ENCODE measurements around the gene LIPT2.

LIPT2 gene

DNA sequence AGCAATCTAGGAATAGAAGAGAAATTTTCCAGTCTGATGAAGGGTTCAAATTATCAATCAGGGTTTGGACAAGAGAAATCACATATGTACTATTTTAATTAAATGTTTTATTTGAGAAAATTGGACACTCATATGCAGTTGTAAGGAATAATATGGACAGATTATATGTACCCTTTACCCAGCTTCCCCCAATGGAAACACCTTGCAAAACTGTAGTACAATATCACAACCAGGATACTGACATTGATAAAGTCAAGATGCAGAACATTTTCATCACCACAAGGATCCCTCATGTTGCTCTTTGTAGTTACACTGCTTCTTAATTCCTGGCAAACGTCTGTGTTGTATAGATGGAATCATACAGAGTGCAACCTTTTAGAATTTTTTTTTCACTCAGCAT is 1.4 kb upstream of the LIPT2 start:
- DNase-seq = no peak

DNA sequence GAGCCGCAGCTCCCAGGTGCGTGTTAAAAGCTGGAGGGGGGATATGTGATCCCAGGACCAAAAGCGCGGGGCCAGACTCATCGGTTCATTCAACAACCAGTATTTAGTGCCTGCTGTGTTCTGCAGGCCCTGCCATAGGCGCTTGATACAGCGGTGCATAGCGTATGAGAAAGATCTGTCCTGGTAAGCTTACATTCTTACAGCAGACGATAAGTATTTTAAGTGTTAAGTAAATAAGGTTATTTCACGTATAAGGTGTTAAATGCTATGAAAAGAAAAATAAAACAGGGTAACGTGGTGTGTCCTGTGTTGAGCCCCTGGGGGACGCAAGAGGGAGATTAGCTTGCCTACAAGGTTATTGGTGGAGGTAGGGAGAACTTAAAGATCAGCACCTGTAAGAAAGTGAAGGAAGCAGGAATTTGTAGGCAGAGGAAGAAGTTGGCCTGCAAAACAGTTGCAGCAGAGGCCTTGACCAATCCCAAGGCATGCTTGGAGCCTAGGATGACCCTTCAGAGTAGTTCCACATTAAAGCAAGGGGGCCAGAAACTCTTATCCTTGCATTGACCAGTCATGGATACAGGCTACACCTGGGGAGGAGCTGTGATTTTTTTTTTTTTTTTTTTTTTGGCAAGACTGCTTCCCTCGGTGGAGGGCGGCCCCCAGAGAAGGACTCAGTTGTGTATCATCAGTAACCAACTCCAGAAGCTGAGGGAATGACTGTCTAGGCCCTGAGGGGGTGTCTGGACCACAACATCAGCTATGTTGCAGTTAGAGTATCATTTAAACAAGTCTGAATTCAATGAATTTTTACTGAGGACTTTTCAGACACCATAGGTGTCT is 487 bp upstream of the LIPT2 start:
- DNase-seq = peak; percentile 58

DNA sequence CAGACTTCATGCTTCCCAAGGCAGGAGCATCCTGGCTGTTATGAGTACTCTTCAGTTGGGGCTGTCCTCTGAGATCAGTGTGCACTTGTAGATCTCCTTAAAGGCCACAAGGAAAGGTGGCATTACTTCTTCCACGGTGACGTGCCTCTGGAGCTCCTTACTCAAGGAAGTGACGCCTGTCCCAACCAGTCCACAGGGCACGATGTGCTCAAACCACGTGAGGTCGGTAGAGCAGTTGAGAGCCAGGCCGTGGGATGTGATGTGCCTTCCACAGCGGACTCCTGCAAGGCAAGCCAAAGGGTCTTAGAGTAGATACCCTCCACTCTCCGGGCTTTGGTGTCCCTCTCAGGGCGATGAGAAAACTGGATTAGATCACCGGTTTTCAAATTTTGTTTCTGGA is 1.4 kb downstream of the LIPT2 start:
- no peak for DNase-seq

DNA sequence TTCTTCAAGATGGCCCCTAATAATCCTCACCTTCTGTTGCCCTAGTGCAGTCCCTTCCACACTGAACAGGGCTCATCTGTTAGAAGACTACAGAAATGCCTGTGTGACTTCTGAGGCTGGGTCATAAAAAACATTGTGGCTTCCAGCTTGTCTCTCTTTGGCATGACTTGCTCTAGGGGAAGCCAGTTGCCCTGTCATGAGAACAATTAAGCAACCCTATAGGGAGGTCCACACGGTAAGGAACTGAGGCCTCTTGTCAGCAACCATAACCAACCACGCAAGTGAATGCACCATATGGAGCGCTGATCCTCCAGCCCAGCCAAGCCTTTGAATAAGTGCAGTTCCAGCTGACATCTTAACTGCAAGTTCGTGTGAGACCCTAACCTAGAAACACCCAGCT is 2.6 kb downstream of the LIPT2 start:
- DNase-seq = no peak

DNA sequence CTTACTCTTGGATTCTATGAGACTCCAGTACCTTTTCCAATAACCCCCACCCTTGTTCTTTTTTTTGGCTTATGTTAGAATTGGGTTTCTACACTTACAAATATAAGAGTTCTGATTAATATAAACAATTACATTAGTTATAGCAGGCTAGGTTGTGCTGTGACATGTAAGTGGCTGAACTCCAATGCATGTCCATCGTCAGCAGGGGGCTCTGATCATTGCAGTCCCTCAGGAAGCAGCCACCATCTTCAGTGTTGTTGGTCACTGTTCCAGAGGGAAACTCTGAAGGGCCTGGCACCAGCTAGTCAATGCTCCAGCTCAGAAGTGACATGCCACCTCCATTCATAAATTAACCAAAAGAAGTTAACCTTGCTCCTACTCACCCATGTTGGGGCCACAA is 5.6 kb downstream of the LIPT2 start:
- DNase-seq = no peak

DNA sequence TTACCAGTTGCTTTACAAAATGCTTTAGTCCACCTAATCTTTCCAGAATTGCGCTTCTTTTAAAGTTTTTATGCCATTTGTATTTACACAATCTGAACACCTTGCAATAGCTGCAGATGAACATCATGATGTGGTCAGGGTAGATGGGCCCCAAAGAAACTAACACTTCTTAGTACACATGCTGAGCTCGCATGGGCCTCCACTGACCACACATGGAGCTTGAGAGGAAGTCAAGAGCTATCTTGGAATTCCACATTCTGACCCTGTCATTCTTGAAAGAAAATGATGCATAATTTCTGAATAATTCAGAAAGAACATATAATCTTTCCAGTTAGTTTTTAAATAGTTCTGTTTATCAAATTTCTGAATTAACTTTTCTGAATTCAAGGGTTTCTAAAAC is 7.7 kb downstream of the LIPT2 start:
- no peak for DNase-seq

DNA sequence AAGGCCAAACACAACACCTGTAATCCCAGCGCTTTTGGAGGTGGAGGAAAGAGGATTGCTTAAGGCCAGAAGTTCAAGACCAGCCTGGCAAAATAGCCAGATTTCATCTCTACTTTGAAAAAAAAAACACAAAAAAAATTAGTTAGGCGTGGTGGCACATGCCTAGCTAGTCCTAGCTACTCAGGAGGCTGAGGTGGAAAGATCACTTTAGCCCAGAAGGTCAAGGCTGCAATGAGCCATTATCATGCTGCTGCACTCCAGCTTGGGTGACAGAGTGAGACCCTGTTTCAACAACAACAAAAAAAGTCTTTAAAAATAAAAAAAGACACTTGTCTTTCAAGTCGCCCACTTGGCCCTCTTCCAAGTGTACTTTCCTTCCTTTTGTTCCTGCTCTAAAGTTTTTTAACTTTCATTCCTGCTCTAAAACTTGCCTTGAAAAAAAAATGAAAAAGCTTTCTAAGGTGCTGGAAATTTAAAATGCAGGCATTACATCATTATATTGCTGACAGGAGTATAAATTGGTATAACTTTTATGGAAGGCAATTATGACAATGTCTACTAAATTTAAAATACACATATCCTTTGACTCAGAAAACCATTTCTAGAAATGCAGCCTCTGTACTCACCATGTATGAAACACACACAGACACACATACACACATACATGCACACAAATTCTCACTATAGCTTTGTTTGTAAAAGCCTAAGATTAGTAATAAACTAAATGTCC is 12.7 kb downstream of the LIPT2 start:
- DNase-seq = no peak

DNA sequence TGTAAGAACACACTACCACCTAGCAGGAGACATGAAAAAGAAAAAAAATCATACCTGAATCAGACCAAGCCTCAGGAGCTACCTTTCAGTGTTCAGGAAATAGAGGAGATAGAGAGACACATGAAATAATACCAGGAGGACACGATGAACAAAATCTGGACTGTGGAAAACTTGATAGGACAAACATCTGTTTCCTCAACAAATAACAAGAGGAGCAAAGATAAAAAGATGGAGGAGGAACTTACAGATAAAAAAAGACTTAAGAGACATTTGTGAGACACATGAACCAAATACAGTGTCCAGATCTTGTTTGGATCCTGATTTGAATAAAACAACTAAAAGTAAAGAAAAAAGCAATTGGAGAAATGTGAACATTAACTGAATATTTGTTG is 13.8 kb downstream of the LIPT2 start:
- DNase-seq = no peak

DNA sequence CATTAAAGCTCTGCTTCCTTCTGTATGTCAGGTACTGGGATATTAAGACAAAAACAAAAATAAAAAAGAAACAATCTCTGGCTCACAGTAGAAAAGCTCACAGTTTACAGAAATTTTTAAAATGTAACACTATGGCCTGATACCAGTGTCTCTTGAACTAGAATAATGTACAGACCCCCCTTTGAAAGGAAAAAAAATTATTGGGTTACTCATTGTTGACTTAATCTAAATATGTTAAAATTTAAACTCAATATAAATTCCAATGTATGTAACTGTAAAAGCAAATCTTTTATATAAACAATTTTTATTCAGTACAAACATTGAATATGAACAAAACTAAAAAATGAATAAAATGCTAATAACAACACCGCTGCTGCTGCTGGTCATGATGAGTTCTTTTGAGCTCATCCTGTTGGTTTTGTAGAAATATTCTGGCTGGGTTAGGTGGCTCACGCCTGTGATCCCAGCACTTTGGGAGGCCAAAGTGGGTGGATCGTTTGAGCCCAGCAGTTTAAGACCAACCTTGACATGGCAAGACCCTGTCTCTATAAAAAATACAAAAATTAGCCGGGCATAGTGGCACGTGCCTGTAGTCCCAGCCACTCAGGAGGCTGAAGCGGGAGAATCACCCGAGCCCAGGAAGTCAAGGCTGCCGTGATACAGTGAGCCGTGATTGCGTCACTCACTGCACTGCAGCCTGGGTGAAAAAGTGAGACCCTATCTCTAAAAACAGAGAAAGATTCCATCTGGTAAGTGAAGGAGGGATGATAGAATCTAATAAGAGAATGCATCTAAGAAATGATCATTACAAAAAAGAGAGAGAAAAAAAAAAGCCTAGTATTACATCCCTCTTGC is 14.4 kb downstream of the LIPT2 start:
- no peak for DNase-seq

DNA sequence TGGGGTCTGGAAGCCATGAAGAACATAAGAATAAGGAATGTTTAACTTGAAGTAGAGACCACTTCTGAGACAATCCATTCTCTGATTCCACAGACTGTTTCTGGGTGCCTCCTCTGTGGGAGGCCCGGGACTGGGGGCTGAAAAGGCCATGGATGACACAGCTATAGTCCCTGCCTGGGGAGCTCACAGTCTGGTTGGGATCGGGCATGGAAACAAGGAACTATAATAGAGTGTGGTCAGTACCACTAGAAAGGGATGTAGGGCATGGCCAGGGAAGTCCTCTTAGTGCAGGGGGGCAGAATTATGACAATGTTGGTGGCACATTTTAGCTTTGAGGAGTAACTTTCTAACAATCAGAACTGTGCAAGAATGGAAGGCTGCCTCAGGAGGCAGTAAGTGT is 17.0 kb downstream of the LIPT2 start:
- no peak for DNase-seq

DNA sequence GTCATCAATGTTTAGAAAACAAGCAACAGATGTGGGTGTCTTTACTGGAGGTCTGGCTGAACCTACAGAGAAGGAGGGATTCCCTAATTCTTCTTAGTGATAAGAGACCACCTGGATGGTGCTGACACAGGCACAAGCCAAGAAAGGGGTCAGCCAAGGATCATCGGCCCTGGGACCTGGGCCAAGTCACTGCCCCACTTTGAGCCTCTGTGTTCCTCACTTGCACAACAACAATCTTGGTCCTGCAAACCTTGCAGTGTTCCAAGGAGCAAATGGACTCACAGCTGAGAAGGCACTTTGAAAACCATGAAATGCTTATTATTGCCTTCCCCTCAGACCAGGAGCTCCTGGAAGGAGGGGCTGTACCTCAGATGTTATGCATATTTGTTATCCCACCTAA is 19.2 kb downstream of the LIPT2 start:
- no peak for DNase-seq

DNA sequence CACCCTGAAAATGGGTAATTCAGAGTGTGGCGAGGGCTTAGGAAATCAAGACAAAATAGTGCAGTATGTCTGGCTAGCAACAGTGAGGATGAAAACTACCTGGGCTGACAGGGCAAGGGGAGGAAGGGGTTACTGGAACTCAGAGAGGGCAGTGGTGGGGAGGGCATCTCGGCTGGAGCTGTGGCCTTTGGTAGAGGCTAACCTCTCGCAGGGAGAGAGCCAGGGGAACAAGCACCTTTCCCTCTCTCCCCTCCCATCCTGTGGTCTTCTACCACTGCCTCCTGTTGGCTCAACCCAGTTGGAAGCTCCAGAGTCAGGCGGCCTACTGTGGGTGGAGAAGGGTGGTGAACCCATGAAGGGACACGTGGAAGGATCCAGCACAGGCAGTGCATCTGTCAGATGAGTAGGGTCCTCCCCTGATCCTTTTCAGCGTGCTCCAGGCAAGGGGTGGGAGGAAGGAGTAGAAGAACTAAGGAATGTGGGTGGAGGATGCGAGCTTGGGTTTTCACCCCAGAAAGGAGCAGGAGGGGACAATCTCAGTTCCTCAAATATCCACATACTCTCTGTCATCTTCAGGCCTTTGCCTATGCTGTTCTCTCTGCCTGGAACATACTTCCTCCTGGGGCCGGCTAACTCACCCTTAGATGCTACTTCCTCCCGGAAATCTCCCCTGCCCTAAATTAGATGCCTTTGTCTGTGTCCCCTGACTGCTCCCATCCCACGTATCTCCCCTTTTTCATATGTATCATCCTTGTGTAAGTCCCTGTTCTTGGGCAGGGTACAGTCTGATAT is 19.9 kb downstream of the LIPT2 start:
- DNase-seq = no peak

DNA sequence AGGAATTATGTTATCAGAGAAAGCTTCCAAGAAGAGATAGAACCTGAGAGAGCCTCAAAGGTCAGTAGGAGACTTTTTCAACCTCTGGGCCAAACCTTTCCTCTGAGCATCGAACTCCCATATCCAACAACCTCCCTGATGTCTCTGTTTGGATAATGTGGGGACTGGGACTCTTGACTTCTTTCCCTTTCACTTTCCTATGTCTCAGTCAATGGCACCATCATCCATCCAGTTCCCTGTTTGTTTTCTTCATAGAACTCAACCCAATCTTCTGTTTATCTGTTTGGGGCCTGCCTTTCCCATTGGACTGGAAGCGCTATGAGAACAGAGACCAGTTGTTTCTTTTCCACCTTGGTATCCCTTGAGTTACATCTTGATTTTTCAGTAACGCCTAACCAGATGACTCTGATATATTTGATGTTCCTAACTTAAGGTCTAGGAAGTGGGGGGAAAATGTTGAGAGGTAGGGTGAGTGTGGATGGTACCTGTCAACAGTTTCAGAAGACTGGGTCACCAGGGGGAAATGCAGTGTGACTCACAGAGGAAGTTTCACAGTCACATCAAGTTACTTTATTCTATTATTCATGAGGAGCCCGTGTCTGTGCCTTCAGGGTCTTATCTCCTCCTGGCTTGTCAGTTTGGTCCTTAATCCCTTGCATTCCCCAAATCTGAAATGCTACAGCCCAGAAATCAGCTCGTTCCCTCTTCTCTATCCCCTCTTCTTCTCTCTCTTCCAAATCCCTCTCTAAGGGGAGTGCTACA is 21.7 kb downstream of the LIPT2 start:
- DNase-seq = no peak

DNA sequence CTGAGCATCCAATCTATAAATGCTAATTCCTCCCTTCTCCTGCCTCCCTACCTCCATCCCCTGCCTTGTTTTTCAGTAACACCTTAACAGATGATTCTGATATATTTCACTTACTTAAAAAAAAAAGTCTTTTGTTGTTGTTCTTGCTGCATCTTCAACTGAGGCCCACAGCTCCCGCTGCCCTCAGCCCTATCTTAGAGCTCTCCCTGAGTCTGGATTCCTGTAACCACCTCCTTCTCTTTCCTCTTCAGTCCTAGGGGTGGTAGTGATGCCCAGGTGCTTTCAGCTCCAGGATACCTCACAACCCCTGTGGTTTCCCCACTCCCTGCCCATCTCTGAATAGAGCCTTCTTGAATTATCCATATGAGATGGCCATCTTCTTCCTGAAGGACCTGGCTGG is 22.5 kb downstream of the LIPT2 start:
- DNase-seq = no peak

DNA sequence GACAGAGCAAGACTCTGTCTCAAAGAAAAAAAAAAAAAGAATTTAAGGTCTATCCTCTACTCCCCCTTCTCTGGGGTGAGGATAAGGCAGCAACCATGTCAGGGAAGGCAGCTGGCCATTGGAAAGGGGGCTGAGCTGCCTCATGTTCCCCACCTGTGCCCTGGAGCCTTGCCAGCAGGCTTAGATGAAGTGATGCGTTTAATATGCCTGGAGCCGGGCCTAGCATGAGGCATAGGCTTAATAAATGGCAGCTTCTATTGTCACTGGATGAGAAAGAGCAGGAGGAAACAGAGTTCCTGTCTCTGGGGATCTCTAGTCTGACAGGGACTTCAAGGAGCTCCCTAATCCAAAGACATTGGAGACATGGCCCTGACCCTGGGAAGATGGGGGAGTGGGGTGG is 23.0 kb downstream of the LIPT2 start:
- DNase-seq = no peak

DNA sequence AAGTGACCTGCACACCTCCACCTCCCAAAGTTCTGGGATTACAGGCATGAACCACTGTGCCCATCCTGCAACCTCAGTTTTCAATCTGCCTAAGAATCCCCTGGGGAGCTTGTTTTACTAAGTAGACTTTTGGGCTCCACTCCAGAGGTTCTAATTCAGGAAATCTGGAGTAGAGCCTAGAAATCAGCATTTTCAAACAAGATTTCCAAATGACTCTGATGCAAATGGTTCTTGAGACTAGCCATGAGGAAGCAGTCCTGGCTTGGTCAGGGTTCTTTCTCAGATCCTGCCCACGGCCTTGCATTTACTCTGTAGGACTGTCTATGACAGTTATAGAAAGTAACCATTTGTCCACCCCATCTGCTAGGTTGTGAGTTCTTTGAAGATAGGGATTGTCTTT is 24.6 kb downstream of the LIPT2 start:
- no peak for DNase-seq

DNA sequence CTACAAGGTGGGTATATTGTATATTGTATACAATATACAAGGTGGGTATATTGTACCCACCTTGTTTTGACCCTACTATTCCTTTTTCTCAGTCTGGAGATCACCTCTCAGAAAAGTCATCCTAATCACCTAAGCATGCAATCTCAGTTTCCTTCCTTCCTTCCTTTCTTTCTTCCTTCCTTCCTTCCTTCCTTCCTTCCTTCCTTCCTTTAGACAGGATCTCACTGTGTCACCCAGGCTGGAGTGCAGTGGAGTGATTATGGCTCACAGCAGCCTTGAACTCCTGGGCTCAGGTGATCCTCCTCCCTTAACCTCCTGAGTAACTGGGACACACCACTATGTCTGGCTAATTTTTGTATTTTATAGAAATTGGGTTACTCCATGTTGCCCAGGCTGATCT is 25.0 kb downstream of the LIPT2 start:
- DNase-seq = no peak

DNA sequence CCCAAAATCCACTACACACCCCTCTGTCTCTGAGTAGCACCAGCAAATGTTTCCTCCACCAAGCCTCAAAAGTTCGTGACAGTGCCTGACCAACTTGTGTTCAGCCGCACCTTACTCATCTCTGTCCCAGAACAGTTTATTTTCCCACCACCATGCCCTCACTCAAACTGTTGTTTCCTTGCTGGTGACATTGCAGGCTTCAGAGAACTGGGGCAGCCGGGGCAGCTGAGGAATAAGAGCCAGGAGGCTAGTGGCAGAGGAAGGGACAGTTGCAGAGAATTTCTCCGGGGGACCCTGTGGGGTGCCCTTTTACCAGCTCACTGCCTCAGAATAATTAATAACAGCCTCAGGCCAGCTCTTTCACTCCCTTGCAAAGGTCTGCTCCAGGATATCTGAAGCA is 25.5 kb downstream of the LIPT2 start:
- DNase-seq = no peak

DNA sequence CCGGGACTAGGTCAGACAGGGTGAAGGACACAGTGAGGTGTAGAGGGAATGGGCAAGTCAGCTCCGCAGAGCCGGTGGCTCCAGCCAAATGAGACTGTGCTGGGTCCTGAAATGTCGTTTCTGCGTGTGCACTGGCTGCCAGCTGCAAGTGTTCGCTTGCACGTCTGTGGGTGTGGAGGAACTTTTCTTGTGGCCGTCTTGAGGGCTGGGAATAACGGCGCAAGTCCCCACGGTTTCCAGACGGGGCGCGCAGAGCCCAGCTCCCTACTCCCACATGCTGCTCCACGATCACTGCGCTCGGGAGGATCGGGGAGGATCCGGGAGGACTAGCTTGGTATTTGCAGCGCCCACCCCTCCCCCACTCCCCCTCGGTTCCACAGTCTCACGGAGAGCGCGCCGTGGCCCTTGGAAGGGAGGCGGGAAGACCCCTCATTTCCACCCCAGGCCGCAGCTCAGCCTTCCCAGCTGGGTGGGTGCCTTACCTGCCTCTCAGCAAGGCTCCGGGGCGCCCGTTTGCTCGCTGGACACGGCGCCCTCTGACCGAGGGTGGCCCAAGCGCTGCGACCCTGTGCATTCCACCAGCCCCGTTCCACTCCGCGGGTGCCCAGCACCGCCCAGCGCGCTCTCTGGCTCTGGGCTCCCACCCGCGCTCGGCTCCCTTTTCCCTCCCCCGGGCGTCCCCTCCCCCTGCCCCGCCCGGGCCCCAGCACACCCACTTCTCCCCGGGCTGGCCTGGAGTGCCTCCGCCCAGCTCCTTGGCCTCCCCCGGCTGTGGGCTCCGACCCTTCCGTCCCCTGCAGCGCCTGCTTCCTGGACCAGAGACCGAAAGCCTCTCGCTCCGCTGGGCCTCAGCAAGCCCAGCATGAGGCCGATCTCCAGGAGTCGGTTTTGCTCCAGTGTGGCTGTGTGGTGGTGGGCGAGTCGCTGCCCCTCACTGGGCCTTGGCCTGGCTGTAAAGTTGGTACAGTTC is 26.3 kb downstream of the LIPT2 start, which contains the start of gene KCNE3:
Gene KCNE3 (minus strand): TSS at position 634 of the 970 bp plus-strand sequence. CDS start 9,986 bp downstream, outside the sequence.
- peak; percentile 26 for DNase-seq

DNA sequence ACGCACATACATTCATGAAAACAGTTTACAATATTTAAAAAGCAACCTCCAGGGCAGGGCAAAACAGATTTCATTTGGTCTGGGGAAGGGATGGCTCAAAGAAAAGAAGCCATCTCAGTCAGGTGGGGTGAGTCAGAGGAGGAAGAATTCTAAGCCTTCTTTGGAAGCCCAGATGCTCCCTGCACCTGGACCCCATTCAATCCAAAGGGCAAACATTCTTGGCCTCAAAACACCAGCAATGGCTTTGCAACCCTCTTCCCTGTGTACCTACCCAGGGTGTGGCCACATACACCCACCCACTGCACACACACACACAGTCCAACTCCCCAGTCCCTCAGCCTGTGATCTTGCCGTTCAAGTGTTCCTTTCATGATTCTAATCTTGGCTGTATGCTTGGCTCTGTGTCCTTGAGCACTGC is 28.2 kb downstream of the LIPT2 start:
- no peak for DNase-seq

DNA sequence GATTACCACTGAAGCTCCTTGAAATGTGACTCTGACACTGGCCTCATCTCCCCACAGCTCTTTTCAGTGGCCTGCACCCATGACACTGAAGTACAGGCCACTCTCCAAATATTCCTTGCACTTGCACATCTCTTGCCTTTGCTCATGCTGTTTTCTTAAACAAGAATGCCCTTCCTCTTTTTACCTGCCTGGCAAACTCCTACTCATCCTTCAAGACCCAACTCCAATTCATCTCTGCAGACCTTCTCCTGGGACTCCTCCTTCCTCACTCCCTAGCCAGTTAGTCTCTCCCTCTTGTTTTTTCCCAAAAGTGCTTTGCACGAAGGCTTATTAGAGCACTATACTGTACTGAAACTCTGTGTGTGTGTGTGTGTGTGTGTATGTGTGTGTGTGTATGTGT is 28.8 kb downstream of the LIPT2 start:
- no peak for DNase-seq
